Upper lobe of left lung (tissue), 4 donors: ENCODE measurements around the gene KCND2.

ENCODE experiments used
- EP300 ChIP-seq, 4 donors: sonication (generic); formaldehyde crosslinking; IDR thresholded peaks; one replicate each; pipeline ENCODE4 v1.5.1; 2017; ENCODE audit warnings: antibody characterized with exemption in 4 of 4, control low read depth in 2 of 4
- POLR2A ChIP-seq, 4 donors: fragments of 450-650 bp; IDR thresholded peaks; one replicate each; pipeline ENCODE4 v1.5.1; 2016 to 2017; ENCODE audit warnings: antibody characterized with exemption in 4 of 4, mild to moderate bottlenecking in 2 of 4
- POLR2AphosphoS5 ChIP-seq, 2 donors: sonication (generic); formaldehyde crosslinking; IDR thresholded peaks; one replicate each; pipeline ENCODE4 v1.5.1; 2017; ENCODE audit warnings: antibody characterized with exemption in 2 of 2
- TF ChIP-seq, protein P1 (sequence below), 6 experiments: fragments of 450-650 bp in 4 of 6; fragments of 200-600 bp in 2 of 6; sonication (generic) in 2 of 6; IDR thresholded peaks; one replicate each; pipeline ENCODE4 v1.5.1; 2016 to 2019; ENCODE audit warnings: antibody characterized with exemption in 6 of 6

DNA sequence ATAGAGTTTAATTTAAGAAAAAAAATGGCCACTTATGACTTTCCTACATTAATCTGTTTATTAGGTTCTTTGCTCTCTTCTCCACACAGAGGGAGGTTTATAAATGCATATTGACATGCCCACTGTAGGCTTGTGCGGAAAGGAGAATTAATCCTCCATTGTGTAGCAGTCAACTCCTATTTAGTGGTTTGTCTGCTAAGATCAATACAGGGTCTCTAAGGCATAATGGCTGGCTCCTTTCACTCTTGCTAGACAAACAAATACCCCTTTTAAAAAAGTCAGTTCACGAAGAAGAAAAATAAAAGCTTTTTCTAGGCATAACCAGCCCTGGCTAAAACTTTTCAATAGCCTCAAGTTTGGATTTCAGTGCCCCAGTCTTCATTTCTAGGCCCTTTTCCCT lies 443.3 kb downstream of the KCND2 start:
- TF ChIP-seq POLR2A (IDR thresholded peaks at IDR 0.05) (no peak), POLR2AphosphoS5 (IDR thresholded peaks at IDR 0.05) (no peak), EP300 (IDR thresholded peaks at IDR 0.05) (no peak)
- TF ChIP-seq, protein P1, sequence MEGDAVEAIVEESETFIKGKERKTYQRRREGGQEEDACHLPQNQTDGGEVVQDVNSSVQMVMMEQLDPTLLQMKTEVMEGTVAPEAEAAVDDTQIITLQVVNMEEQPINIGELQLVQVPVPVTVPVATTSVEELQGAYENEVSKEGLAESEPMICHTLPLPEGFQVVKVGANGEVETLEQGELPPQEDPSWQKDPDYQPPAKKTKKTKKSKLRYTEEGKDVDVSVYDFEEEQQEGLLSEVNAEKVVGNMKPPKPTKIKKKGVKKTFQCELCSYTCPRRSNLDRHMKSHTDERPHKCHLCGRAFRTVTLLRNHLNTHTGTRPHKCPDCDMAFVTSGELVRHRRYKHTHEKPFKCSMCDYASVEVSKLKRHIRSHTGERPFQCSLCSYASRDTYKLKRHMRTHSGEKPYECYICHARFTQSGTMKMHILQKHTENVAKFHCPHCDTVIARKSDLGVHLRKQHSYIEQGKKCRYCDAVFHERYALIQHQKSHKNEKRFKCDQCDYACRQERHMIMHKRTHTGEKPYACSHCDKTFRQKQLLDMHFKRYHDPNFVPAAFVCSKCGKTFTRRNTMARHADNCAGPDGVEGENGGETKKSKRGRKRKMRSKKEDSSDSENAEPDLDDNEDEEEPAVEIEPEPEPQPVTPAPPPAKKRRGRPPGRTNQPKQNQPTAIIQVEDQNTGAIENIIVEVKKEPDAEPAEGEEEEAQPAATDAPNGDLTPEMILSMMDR (IDR thresholded peaks at IDR 0.05), result no peak
